Breast epithelium (tissue), 4 donors: ENCODE results near the gene LDLRAD3. TPM values are rescaled to one million over a fixed set of nuclear protein-coding genes. Genes with fewer than 3 reads are reported as not detected.

Experiments
- DNase-seq, 2 donors: peaks; one replicate each; pipeline ENCODE4 v3.0.0-alpha.2; 2019; ENCODE audit warnings: low spot score in 2 of 2
- H3K27ac ChIP-seq, 2 donors: fragments of 200-600 bp; sonication (generic) in 1 of 2; one replicate each; pipeline ENCODE4 v1.5.1; 2016 to 2019; ENCODE audit warnings: mild to moderate bottlenecking in 1 of 2
- H3K27me3 ChIP-seq, 2 donors: fragments of 200-600 bp; sonication (generic) in 1 of 2; one replicate each; pipeline versions ENCODE4 v1.5.1 to v1.6.0; 2017 to 2019; ENCODE audit warnings: control low read depth in 1 of 2, mild to moderate bottlenecking in 1 of 2
- H3K36me3 ChIP-seq: fragments of 200-600 bp; one replicate; pipeline ENCODE4 v1.5.1; 2019
- H3K4me1 ChIP-seq, 2 donors: fragments of 200-600 bp; sonication (generic); one replicate each; pipeline ENCODE4 v1.5.1; 2016 to 2019; ENCODE audit warnings: control low read depth in 1 of 2
- H3K4me3 ChIP-seq, 3 donors: fragments of 200-600 bp; sonication (generic); 1 replicate in 2 of 3; 2 replicates in 1 of 3; pipeline ENCODE4 v1.5.1; 2016 to 2019; ENCODE audit warnings: mild to moderate bottlenecking in 3 of 3, moderate library complexity in 2 of 3
- H3K9me3 ChIP-seq, 2 donors: fragments of 200-600 bp; sonication (generic) in 1 of 2; one replicate each; pipeline ENCODE4 v1.5.1; 2016 to 2019; ENCODE audit warnings: control low read depth in 1 of 2
- POLR2A ChIP-seq: fragments of 450-650 bp; IDR thresholded peaks from one replicate; pipeline ENCODE4 v1.6.1; 2016; ENCODE audit warnings: antibody characterized with exemption, mild to moderate bottlenecking, moderate library complexity
- POLR2AphosphoS5 ChIP-seq, 3 donors: sonication (generic); formaldehyde crosslinking; IDR thresholded peaks; one replicate each; pipeline ENCODE4 v1.6.1; 2017; ENCODE audit warnings: antibody characterized with exemption in 3 of 3
- intact Hi-C: fragments of 100-400 bp; cut with DNase I; formaldehyde crosslinking; loops from one replicate; pipeline ENCODE4 v1.15.1; 2023; ENCODE audit warnings: low total_unique reads
- total RNA-seq, 3 donors: library from RNA; depleted of rRNA; stranded (reverse); fragments of >200 nt; gene quantifications; one replicate each; pipeline ENCODE4 v1.1.0, GENCODE V29; 2016
- TF ChIP-seq, protein P1 (sequence below), 3 donors: fragments of 450-650 bp; IDR thresholded peaks; one replicate each; pipeline ENCODE4 v1.5.1; 2016 to 2017; ENCODE audit warnings: antibody characterized with exemption in 3 of 3, mild to moderate bottlenecking in 3 of 3, moderate library complexity in 3 of 3

The LDLRAD3 gene
- total RNA-seq, 3 donors from 2014 or later, result 20.3 to 45.4 (median 40.6) TPM

DNA sequence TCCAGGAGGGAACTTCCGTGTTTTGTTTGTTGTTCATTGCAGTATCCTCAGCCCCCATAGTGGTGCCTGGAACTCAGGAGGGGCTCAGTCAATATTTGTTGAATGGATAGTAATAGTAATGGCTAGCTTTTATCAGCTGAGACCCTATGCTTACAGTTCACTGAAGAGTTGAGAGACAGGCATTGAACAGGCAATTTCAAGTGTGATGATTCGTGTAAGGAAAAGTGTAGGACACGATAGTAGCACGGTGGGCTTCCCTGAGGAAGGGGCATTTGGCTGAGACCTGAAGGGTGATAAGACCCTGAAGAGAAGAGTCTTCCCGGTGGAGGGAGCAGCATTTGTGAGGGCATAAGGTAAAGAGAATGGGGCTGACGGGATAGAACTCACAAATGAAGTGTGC is 186.1 kb downstream of the LDLRAD3 start:
- Histone ChIP-seq H3K9me3 (no peaks in the 10 kb centered on the region), H3K4me1 (no peaks in the 10 kb centered on the region), H3K36me3 (no peaks in the 10 kb centered on the region), H3K27ac (no peak overlapping the region), H3K27me3 (no peaks in the 10 kb centered on the region), H3K4me3 (no peak overlapping the region)
- TF ChIP-seq, protein P1, sequence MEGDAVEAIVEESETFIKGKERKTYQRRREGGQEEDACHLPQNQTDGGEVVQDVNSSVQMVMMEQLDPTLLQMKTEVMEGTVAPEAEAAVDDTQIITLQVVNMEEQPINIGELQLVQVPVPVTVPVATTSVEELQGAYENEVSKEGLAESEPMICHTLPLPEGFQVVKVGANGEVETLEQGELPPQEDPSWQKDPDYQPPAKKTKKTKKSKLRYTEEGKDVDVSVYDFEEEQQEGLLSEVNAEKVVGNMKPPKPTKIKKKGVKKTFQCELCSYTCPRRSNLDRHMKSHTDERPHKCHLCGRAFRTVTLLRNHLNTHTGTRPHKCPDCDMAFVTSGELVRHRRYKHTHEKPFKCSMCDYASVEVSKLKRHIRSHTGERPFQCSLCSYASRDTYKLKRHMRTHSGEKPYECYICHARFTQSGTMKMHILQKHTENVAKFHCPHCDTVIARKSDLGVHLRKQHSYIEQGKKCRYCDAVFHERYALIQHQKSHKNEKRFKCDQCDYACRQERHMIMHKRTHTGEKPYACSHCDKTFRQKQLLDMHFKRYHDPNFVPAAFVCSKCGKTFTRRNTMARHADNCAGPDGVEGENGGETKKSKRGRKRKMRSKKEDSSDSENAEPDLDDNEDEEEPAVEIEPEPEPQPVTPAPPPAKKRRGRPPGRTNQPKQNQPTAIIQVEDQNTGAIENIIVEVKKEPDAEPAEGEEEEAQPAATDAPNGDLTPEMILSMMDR (IDR thresholded peaks at IDR 0.05), result no peak
- TF ChIP-seq POLR2AphosphoS5 (IDR thresholded peaks at IDR 0.05) (no peak), POLR2A (no peak)
- intact Hi-C loops, result no loop called here
- no peak for DNase-seq

DNA sequence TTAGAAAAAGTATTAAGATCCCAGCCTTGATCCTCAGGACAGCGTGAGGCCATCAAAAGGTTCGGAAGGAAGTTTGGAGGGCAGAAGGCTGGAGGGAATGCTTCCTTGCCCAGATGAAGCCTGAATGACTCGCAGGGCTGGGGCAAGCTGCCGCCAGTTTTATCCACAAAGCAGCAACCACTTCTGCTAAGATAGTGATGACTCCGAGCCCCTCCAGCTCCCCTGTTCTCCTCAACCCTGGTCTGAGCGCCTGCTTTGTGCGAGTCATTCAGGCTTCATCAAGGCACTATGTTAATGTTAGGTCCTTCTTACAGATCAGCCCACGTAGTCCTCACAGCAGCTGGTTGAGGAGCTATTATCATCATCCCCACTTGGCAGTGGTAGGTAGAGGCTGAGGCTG is 186.5 kb downstream of the LDLRAD3 start:
- intact Hi-C loops, result no loop called here
- no peak for DNase-seq
- no peak overlapping the region for H3K27ac ChIP-seq
- H3K4me3 ChIP-seq, result no peak overlapping the region
- H3K9me3 ChIP-seq, result no peaks in the 10 kb centered on the region
- no peak for TF ChIP-seq POLR2A
- no peak for TF ChIP-seq POLR2AphosphoS5 (IDR thresholded peaks at IDR 0.05)
- TF ChIP-seq, protein P1 (IDR thresholded peaks at IDR 0.05), result no peak
- no peaks in the 10 kb centered on the region for H3K4me1 ChIP-seq
- H3K27me3 ChIP-seq, result no peaks in the 10 kb centered on the region
- H3K36me3 ChIP-seq, result no peaks in the 10 kb centered on the region

DNA sequence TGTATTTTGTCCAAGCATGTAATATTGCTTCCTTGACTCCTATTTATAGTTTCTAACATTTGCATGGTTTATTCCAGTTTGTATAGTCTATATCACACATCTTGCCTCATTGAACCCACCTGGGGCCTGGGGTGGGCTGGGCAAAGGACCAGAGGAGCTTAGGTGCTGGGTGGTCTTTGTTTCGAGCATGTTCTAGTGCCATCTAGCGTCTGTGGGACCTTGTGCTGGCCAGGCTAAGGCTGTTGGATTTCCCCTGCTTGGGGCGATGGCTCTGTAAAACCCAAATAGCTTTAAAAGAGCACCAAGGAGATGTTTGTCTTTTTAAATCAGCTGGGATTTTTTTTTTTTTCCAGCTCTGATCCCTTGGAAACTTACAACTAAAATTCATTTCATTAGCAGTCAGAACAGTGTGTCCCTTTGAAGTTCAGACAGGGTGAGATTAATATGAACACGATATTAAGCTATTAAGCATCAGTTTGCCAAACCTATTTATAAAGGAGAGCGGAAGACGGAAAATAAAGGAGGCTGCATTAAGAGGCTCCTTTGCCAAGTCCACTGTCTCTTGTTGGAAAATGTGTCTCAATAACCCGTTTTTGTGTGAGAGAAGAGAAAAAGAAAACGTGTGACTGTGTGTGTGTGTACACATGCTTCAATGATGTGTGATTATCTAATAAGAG is 188.0 kb downstream of the LDLRAD3 start:
- Histone ChIP-seq H3K4me1 (no peaks in the 10 kb centered on the region), H3K9me3 (no peaks in the 10 kb centered on the region), H3K36me3 (no peaks in the 10 kb centered on the region), H3K4me3 (no peak overlapping the region), H3K27me3 (no peaks in the 10 kb centered on the region), H3K27ac (peak overlapping the region in 1 of 2 donors; percentile 22)
- intact Hi-C loops, result no loop called here
- DNase-seq, result peak in 1 of 2 donors; percentile 55
- TF ChIP-seq, protein P1 (IDR thresholded peaks at IDR 0.05), result peak; percentile 27 to 39 (median 36)
- TF ChIP-seq POLR2AphosphoS5 (IDR thresholded peaks at IDR 0.05), result no peak

DNA sequence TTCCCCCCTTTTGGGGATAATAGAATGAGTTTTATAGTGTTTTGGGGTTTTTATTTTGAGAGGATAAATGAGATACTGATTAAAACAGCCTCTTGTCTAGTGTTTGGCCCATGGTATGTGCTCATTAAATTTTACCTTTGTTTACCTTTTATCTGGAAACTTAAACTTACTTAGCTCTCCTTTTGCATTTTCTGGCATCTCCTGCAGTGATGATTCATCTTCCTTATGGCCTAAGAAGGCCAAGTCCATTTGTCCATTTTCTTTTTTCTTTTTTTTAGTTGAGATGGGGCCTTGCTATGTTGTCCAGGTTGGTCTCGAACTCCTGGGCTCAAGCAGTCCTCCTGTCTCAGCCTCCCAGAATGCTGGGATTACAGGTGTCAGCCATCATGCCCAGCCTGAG is 189.1 kb downstream of the LDLRAD3 start:
- Histone ChIP-seq H3K27ac (no peak overlapping the region), H3K9me3 (no peaks in the 10 kb centered on the region), H3K27me3 (no peaks in the 10 kb centered on the region), H3K4me3 (no peak overlapping the region), H3K4me1 (no peaks in the 10 kb centered on the region), H3K36me3 (no peaks in the 10 kb centered on the region)
- TF ChIP-seq POLR2AphosphoS5 (IDR thresholded peaks at IDR 0.05), result no peak
- TF ChIP-seq, protein P1 (IDR thresholded peaks at IDR 0.05), result no peak
- no peak for TF ChIP-seq POLR2A
- no peak for DNase-seq
- intact Hi-C loops, result no loop called here

DNA sequence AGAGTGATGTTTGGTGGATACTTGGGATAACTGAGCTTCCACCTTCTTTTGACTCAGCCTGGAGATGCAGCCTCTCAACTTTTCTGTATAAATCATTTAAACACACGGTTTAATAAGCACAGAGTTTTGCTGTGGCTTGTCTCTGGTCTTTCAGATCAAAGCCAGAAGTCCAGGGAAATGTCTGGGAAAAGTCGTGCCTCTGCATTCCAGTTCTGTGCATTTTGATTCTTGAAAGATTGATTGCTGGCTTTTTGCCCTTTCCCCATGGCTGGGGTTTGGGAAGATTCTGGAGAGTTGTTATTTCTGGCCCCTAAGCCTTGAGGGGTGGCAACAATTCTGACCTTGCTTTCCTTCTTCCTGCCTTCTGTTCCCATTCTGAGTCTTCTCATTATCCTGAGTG is 191.2 kb downstream of the LDLRAD3 start:
- intact Hi-C loops, result no loop called here

More for the DNA sequence above, 191.2 kb downstream of the LDLRAD3 start:
- Histone ChIP-seq H3K27ac (no peak overlapping the region), H3K36me3 (no peaks in the 10 kb centered on the region), H3K4me3 (no peak overlapping the region), H3K9me3 (no peaks in the 10 kb centered on the region), H3K4me1 (no peaks in the 10 kb centered on the region), H3K27me3 (no peaks in the 10 kb centered on the region)
- DNase-seq, result no peak
- TF ChIP-seq, protein P1 (IDR thresholded peaks at IDR 0.05), result no peak
- no peak for TF ChIP-seq POLR2AphosphoS5 (IDR thresholded peaks at IDR 0.05)
- TF ChIP-seq POLR2A, result no peak
